Measurements from ENCODE around the gene ITIH5. TPM values are rescaled to one million over a fixed set of nuclear protein-coding genes. Genes with fewer than 3 reads are reported as not detected.

ITIH5 gene
- total and polyA plus RNA-seq, 2 donors (not counting 1 experiment from before 2014, with no cell fraction given) = 0.22 to 12.4 TPM

GRCh38 chr10:7642491-7643011, 24.2 kb downstream of the ITIH5 start:
- no peaks in the 10 kb centered on the region for H4K20me1 ChIP-seq (ENCODE audit: control insufficient read depth, extremely low read depth, insufficient read depth, low read length)
- H3K36me3 ChIP-seq (ENCODE audit: control insufficient read depth, insufficient read depth, low read length) = no peaks in the 10 kb centered on the region
- no peaks in the 10 kb centered on the region for H3K4me1 ChIP-seq (ENCODE audit: control insufficient read depth, extremely low read depth, insufficient read depth, low read length)
- no peak for DNase-seq (ENCODE audit: low read depth in 2 of 2)
- TF ChIP-seq EZH2 (IDR thresholded peaks at IDR 0.05; ENCODE audit: low read length, missing control alignments) = no peak
- TF ChIP-seq CTCF (conservative IDR thresholded peaks at IDR 0.05 in 1 of 2, IDR thresholded peaks at IDR 0.05 in 1 of 2; ENCODE audit: low read depth in 1 of 2, low read length in 2 of 2) = no peak
- H3K4me3 ChIP-seq (replicated peaks in 1 of 4; ENCODE audit: control extremely low read depth in 1 of 4, insufficient read depth in 1 of 4, low read depth in 3 of 4, low read length in 4 of 4) = no peak overlapping the region
- no peak overlapping the region for H2AFZ ChIP-seq (ENCODE audit: low read length)
- H3K4me2 ChIP-seq (ENCODE audit: extremely low read depth, insufficient read depth, low read length) = no peak overlapping the region
- no peak overlapping the region for H3K27ac ChIP-seq (ENCODE audit: insufficient read depth, low read length)
- H3K9me3 ChIP-seq (ENCODE audit: control insufficient read depth, insufficient read depth, low read depth, low read length) = no peaks in the 10 kb centered on the region
- H3K27me3 ChIP-seq (ENCODE audit: control insufficient read depth, insufficient read depth, low read length) = no peaks in the 10 kb centered on the region
- no peaks in the 10 kb centered on the region for H3K79me2 ChIP-seq (ENCODE audit: control insufficient read depth, insufficient read depth, low read length)
- H3K9ac ChIP-seq (ENCODE audit: insufficient read depth, low read length) = no peak overlapping the region

- Histone ChIP-seq H3K4me1 (ENCODE audit: control insufficient read depth, extremely low read depth, insufficient read depth, low read length) (no peaks in the 10 kb centered on the region), H3K27ac (ENCODE audit: insufficient read depth, low read length) (no peak overlapping the region), H3K9ac (ENCODE audit: insufficient read depth, low read length) (no peak overlapping the region), H3K79me2 (ENCODE audit: control insufficient read depth, insufficient read depth, low read length) (no peaks in the 10 kb centered on the region), H3K4me2 (ENCODE audit: extremely low read depth, insufficient read depth, low read length) (no peak overlapping the region), H3K36me3 (ENCODE audit: control insufficient read depth, insufficient read depth, low read length) (no peaks in the 10 kb centered on the region), H4K20me1 (ENCODE audit: control insufficient read depth, extremely low read depth, insufficient read depth, low read length) (no peaks in the 10 kb centered on the region), H3K27me3 (ENCODE audit: control insufficient read depth, insufficient read depth, low read length) (no peaks in the 10 kb centered on the region), H3K4me3 (replicated peaks in 1 of 4; ENCODE audit: control extremely low read depth in 1 of 4, insufficient read depth in 1 of 4, low read depth in 3 of 4, low read length in 4 of 4) (no peak overlapping the region), H2AFZ (ENCODE audit: low read length) (no peak overlapping the region), H3K9me3 (ENCODE audit: control insufficient read depth, insufficient read depth, low read depth, low read length) (no peaks in the 10 kb centered on the region)
- no peak for TF ChIP-seq CTCF (conservative IDR thresholded peaks at IDR 0.05 in 1 of 2, IDR thresholded peaks at IDR 0.05 in 1 of 2; ENCODE audit: low read depth in 1 of 2, low read length in 2 of 2)
- no peak for TF ChIP-seq EZH2 (IDR thresholded peaks at IDR 0.05; ENCODE audit: low read length, missing control alignments)
- DNase-seq (ENCODE audit: low read depth in 2 of 2) = no peak
Observed at GRCh38 chr10:7635408-7636125, 31.2 kb downstream of the ITIH5 start.

GRCh38 chr10:7634142-7634894, 32.4 kb downstream of the ITIH5 start:
- no peak for DNase-seq (ENCODE audit: low read depth in 2 of 2)
- no peaks in the 10 kb centered on the region for H3K4me1 ChIP-seq (ENCODE audit: control insufficient read depth, extremely low read depth, insufficient read depth, low read length)
- no peak overlapping the region for H3K4me3 ChIP-seq (replicated peaks in 1 of 4; ENCODE audit: control extremely low read depth in 1 of 4, insufficient read depth in 1 of 4, low read depth in 3 of 4, low read length in 4 of 4)
- no peak overlapping the region for H3K4me2 ChIP-seq (ENCODE audit: extremely low read depth, insufficient read depth, low read length)
- no peaks in the 10 kb centered on the region for H3K27me3 ChIP-seq (ENCODE audit: control insufficient read depth, insufficient read depth, low read length)
- no peaks in the 10 kb centered on the region for H4K20me1 ChIP-seq (ENCODE audit: control insufficient read depth, extremely low read depth, insufficient read depth, low read length)
- H3K79me2 ChIP-seq (ENCODE audit: control insufficient read depth, insufficient read depth, low read length) = no peaks in the 10 kb centered on the region
- H3K36me3 ChIP-seq (ENCODE audit: control insufficient read depth, insufficient read depth, low read length) = no peaks in the 10 kb centered on the region
- TF ChIP-seq EZH2 (IDR thresholded peaks at IDR 0.05; ENCODE audit: low read length, missing control alignments) = no peak
- TF ChIP-seq CTCF (conservative IDR thresholded peaks at IDR 0.05 in 1 of 2, IDR thresholded peaks at IDR 0.05 in 1 of 2; ENCODE audit: low read depth in 1 of 2, low read length in 2 of 2) = no peak
- no peak overlapping the region for H3K9ac ChIP-seq (ENCODE audit: insufficient read depth, low read length)
- H2AFZ ChIP-seq (ENCODE audit: low read length) = no peak overlapping the region
- H3K9me3 ChIP-seq (ENCODE audit: control insufficient read depth, insufficient read depth, low read depth, low read length) = no peaks in the 10 kb centered on the region
- H3K27ac ChIP-seq (ENCODE audit: insufficient read depth, low read length) = no peak overlapping the region

All from fibroblast of lung (primary cell).